Heart right ventricle (tissue), 16 donors: ENCODE results near the gene STARD5. TPM values are rescaled to one million over a fixed set of nuclear protein-coding genes. Genes with fewer than 3 reads are reported as not detected.

ENCODE experiments used
- ATAC-seq, 8 donors: fragments of 200-7000 bp; cut with Tn5 transposase; one replicate each; pipeline ENCODE4 v1.9.1; 2020; ENCODE audit warnings: mild to moderate bottlenecking in 8 of 8, moderate library complexity in 8 of 8, moderate number of reproducible peaks in 1 of 8
- DNase-seq, 2 donors: peaks; one replicate each; pipeline ENCODE4 v3.0.0-alpha.2; 2020
- H3K27ac ChIP-seq, 10 donors: fragments of 200-600 bp; sonication (generic) in 2 of 10; one replicate each; pipeline versions ENCODE4 v1.5.0 to v1.8.0; 2020 to 2022; ENCODE audit warnings: mild to moderate bottlenecking in 3 of 10
- H3K27me3 ChIP-seq, 7 donors: fragments of 200-600 bp; one replicate each; pipeline ENCODE4 v1.8.0; 2021 to 2022; ENCODE audit warnings: mild to moderate bottlenecking in 2 of 7
- H3K36me3 ChIP-seq, 9 donors: fragments of 200-600 bp; sonication (generic) in 1 of 9; one replicate each; pipeline versions ENCODE4 v1.5.0 to v1.8.0; 2020 to 2022; ENCODE audit warnings: mild to moderate bottlenecking in 2 of 9
- H3K4me1 ChIP-seq, 9 donors: fragments of 200-600 bp; sonication (generic) in 1 of 9; one replicate each; pipeline versions ENCODE4 v1.5.0 to v1.8.0; 2020 to 2022; ENCODE audit warnings: mild to moderate bottlenecking in 4 of 9
- H3K4me3 ChIP-seq, 10 donors: fragments of 200-600 bp; sonication (generic) in 2 of 10; one replicate each; pipeline versions ENCODE4 v1.5.0 to v1.8.0; 2020 to 2022; ENCODE audit warnings: mild to moderate bottlenecking in 7 of 10, moderate library complexity in 2 of 10
- H3K9me3 ChIP-seq, 11 donors: fragments of 200-600 bp in 10 of 11; sonication (generic) in 2 of 11; one replicate each; pipeline versions ENCODE4 v1.5.0 to v1.8.0; 2013 to 2022; ENCODE audit warnings: mild to moderate bottlenecking in 2 of 11, control low read depth in 1 of 11, moderate library complexity in 1 of 11
- CTCF ChIP-seq, 9 donors: fragments of 200-600 bp; sonication (generic) in 2 of 9; IDR thresholded peaks; one replicate each; pipeline versions ENCODE4 v1.5.0 to v1.8.0; 2021 to 2022; ENCODE audit warnings: antibody characterized with exemption in 9 of 9, mild to moderate bottlenecking in 5 of 9, moderate library complexity in 1 of 9
- WGBS, 2 donors: extraction: QIAGEN DNeasy Blood & Tissue Kit; methylation state at CpG; one replicate each; pipeline ENCODE4 v1.1.7; 2013; ENCODE audit warnings: inconsistent platforms in 1 of 2; 5-methylcytosine and 5-hydroxymethylcytosine counted together
- intact Hi-C, 10 donors: fragments of 100-400 bp; cut with DNase I; formaldehyde crosslinking; loops; one replicate each; pipeline versions ENCODE4 v1.11.1 to v1.14.2; 2022
- polyA plus RNA-seq, 2 donors: library from polyadenylated mRNA; stranded (reverse); fragments of 200-250 nt; gene quantifications; one replicate each; pipeline ENCODE4 v1.2.3, GENCODE V29; 2013
- total RNA-seq, 10 donors: library from RNA; stranded (reverse); fragmentation: NEBNext Ultra II Directional in 3 of 10; extraction: Animal tissue kit (Norgen Biotek cat#: 25700) in 3 of 10; gene quantifications; one replicate each; pipeline versions ENCODE4 v1.2.1 to v1.2.4, GENCODE V29; 2021 to 2023
- donor health status: Arrhythmogenic right ventricular cardiomyopathy.
- donor health status: ischemic (EF 13 %, LVEDD 7.1; RV severe dilation, severe dysfunction).
- donor health status: healthy with polysubstance abuse.
- donor health status: DM: no; HTN: yes; CAD: no.
- donor health status: DM: no; HTN: no; CAD: no.
- donor health status: ischemic (EF 25% LVEDD 6.9; RV normal size, moderate dysfunction).
- donor health status: ischemic (EF 25% LVEDD 5.7; RV mildly dilated, moderate dysfunction).
- donor health status: healthy.
- donor health status: DM: yes; HTN: yes; CAD: no.
- donor health status: Ischemic cardiomyopathy.
- donor health status: ischemic (EF 35%, LVEDD 5.7; RV mildly dilated, moderate dysfunction).
- donor health status: nonischemic (EF 11% LVEDD 7.7; RV severe dilation, severe dysfunction).
- donor health status: DM: yes; HTN: yes; CAD: no.
- donor health status: PGD.
- donor health status: ischemic (EF 29% LVEDD 5.4; RV normal size, mild dysfunction).
- donor health status: nonischemic (EF 23%, LVEDD 6.1; RV moderate dilation, normal function).

STARD5 gene
- total and polyA plus RNA-seq, 12 donors, result 0.70 to 4.7 (median 1.3) TPM

GRCh38 chr15:81291916-81292522, 31.9 kb downstream of the STARD5 start:
- DNase-seq, result no peak
- Histone ChIP-seq H3K9me3 (no peaks in the 10 kb centered on the region), H3K27me3 (no peaks in the 10 kb centered on the region), H3K4me1 (peaks cover 6 to 64% (median 31%) of the 10 kb centered on the region in 9 donors), H3K27ac (peak overlapping the region in 1 of 10 donors; percentile 92), H3K4me3 (peak overlapping the region in 1 of 10 donors; percentile 34), H3K36me3 (peaks cover 0 to 33% (median 0%) of the 10 kb centered on the region in 9 donors)
- WGBS, 2 donors, result 73 to 79% methylated on average over 5 of the region's 5 CpGs
- TF ChIP-seq CTCF (IDR thresholded peaks at IDR 0.05), result no peak
- intact Hi-C loops, result loop anchor here in 2 of 10 donors (5.0 kb wide), 2 partner anchors 45 to 95 kb away; no protein-coding TSS in a partner anchor
- no peak for ATAC-seq

GRCh38 chr15:81289910-81290309, 34.0 kb downstream of the STARD5 start:
- Histone ChIP-seq H3K4me1 (peaks cover 0 to 64% (median 10%) of the 10 kb centered on the region in 9 donors), H3K27ac (no peak overlapping the region), H3K36me3 (peaks cover 0 to 53% (median 0%) of the 10 kb centered on the region in 9 donors), H3K4me3 (no peak overlapping the region), H3K27me3 (no peaks in the 10 kb centered on the region), H3K9me3 (no peaks in the 10 kb centered on the region)
- intact Hi-C loops, result loop anchor here in 3 of 10 donors (5.0 to 10.0 kb wide), 3 partner anchors 45 to 97 kb away; no protein-coding TSS in a partner anchor
- ATAC-seq (no peak), DNase-seq (no peak)
- WGBS, 2 donors, result 82 to 83% methylated on average over 4 of the region's 4 CpGs
- no peak for TF ChIP-seq CTCF (IDR thresholded peaks at IDR 0.05)

- 82 to 88% methylated on average over 8 of the region's 8 CpGs for WGBS, 2 donors
- no peak for DNase-seq
- Histone ChIP-seq H3K4me1 (peaks cover 0 to 60% (median 4%) of the 10 kb centered on the region in 9 donors), H3K27ac (no peak overlapping the region), H3K27me3 (no peaks in the 10 kb centered on the region), H3K36me3 (peaks cover 0 to 53% (median 0%) of the 10 kb centered on the region in 9 donors), H3K4me3 (no peak overlapping the region), H3K9me3 (no peaks in the 10 kb centered on the region)
- no peak for ATAC-seq
- intact Hi-C loops, result loop anchor here in 1 of 10 donors (10.0 kb wide), 1 partner anchor 46 kb away; no protein-coding TSS in a partner anchor
- TF ChIP-seq CTCF (IDR thresholded peaks at IDR 0.05), result no peak
Measured at GRCh38 chr15:81288616-81289015, 35.3 kb downstream of the STARD5 start.

GRCh38 chr15:81288040-81288439, 35.9 kb downstream of the STARD5 start:
- intact Hi-C loops, result loop anchor here in 1 of 10 donors (10.0 kb wide), 1 partner anchor 47 kb away; no protein-coding TSS in a partner anchor

More at GRCh38 chr15:81288040-81288439, 35.9 kb downstream of the STARD5 start:
- Histone ChIP-seq H3K36me3 (peaks cover 0 to 53% (median 0%) of the 10 kb centered on the region in 9 donors), H3K4me1 (peaks cover 0 to 55% (median 4%) of the 10 kb centered on the region in 9 donors), H3K4me3 (no peak overlapping the region), H3K27me3 (no peaks in the 10 kb centered on the region), H3K27ac (no peak overlapping the region), H3K9me3 (no peaks in the 10 kb centered on the region)
- TF ChIP-seq CTCF (IDR thresholded peaks at IDR 0.05), result no peak
- DNase-seq (no peak), ATAC-seq (no peak)
- WGBS, 2 donors, result 67 to 71% methylated on average over 3 of the region's 3 CpGs
